GM21390 (cell line): ENCODE results near the gene TARBP2.

ENCODE experiments used
- ATAC-seq: cut with Tn5 transposase; IDR thresholded peaks from one replicate; pipeline ENCODE4 v1.9.1; 2021; ENCODE audit not compliant: unreplicated experiment

The TARBP2 gene

GRCh38 chr12:53551889-53552291, 50.8 kb downstream of the TARBP2 start:
- ATAC-seq, result no peak

GRCh38 chr12:53552361-53553327, 51.6 kb downstream of the TARBP2 start:
- ATAC-seq, result no peak
